ENCODE measurements around the gene FRMD8. TPM values are rescaled to one million over a fixed set of nuclear protein-coding genes. Genes with fewer than 3 reads are reported as not detected.
"Not testable (repeated sequence)": the region's sequence is repeated elsewhere in the genome, so short reads cannot be mapped to it uniquely, and the experiment has no call there.

FRMD8 gene
- total RNA-seq, 2 donors from 2014 or later: 27.4 to 29.6 TPM

GRCh38 chr11:65448418-65449105, 62.1 kb downstream of the FRMD8 start:
- no peaks in the 10 kb centered on the region for H3K27me3 Mint-ChIP-seq (ENCODE audit: insufficient read depth)
- Histone ChIP-seq H3K4me1 (ENCODE audit: control insufficient read depth, insufficient read depth, low read length) (no peaks in the 10 kb centered on the region), H3K4me3 (ENCODE audit: low read length) (no peak overlapping the region), H3K9me3 (ENCODE audit: control insufficient read depth, low read length) (no peaks in the 10 kb centered on the region), H3K36me3 (ENCODE audit: control insufficient read depth, insufficient read depth, low read length) (peaks cover 18% of the 10 kb centered on the region), H3K27me3 (ENCODE audit: control insufficient read depth, insufficient read depth, low read length, poor library complexity, severe bottlenecking) (no peaks in the 10 kb centered on the region), H3K27ac (ENCODE audit: low read depth, low read length) (peak overlapping the region; percentile 16), H3K9ac (ENCODE audit: extremely low read depth, low read length, poor library complexity, severe bottlenecking) (no peak overlapping the region)
- WGBS, 2 experiments (ENCODE audit: insufficient coverage in 1 of 2, insufficient read length in 1 of 2): 60 to 76% methylated on average over 1 to 3 of the region's 3 CpGs
- no peak overlapping the region for H3K4me3 Mint-ChIP-seq
- H3K36me3 Mint-ChIP-seq (ENCODE audit: low read depth): peaks cover 32% of the 10 kb centered on the region
- H3K4me1 Mint-ChIP-seq: peaks cover 5% of the 10 kb centered on the region
- TF ChIP-seq CTCF (conservative IDR thresholded peaks at IDR 0.05): no peak
- peaks cover 31% of the 10 kb centered on the region for H3K9me3 Mint-ChIP-seq
- peak overlapping the region; percentile 41 for H3K27ac Mint-ChIP-seq
- peak; percentile 85 for DNase-seq

- H3K27me3 ChIP-seq (ENCODE audit: control insufficient read depth, insufficient read depth, low read length, poor library complexity, severe bottlenecking); H3K4me1 Mint-ChIP-seq; H3K4me1 ChIP-seq (ENCODE audit: control insufficient read depth, insufficient read depth, low read length); H3K27ac ChIP-seq (ENCODE audit: low read depth, low read length); H3K9ac ChIP-seq (ENCODE audit: extremely low read depth, low read length, poor library complexity, severe bottlenecking); H3K4me3 ChIP-seq (ENCODE audit: low read length); H3K4me3 Mint-ChIP-seq; H3K9me3 ChIP-seq (ENCODE audit: control insufficient read depth, low read length); H3K27ac Mint-ChIP-seq; H3K36me3 ChIP-seq (ENCODE audit: control insufficient read depth, insufficient read depth, low read length); DNase-seq: not testable (repeated sequence)
- Mint-ChIP-seq H3K27me3 (ENCODE audit: insufficient read depth) (peaks cover 24% of the 10 kb centered on the region), H3K36me3 (ENCODE audit: low read depth) (peaks cover 17% of the 10 kb centered on the region), H3K9me3 (peaks cover 31% of the 10 kb centered on the region)
- 93% methylated on average over 16 of the region's 30 CpGs; no CpG with 5 or more reads in 1 of the 2 experiments for WGBS, 2 experiments (ENCODE audit: insufficient coverage in 1 of 2, insufficient read length in 1 of 2)
Measured at GRCh38 chr11:65451301-65451700, 64.9 kb downstream of the FRMD8 start.

- not testable (repeated sequence) for H3K27ac Mint-ChIP-seq; H3K9me3 ChIP-seq (ENCODE audit: control insufficient read depth, low read length); H3K9ac ChIP-seq (ENCODE audit: extremely low read depth, low read length, poor library complexity, severe bottlenecking); H3K4me3 ChIP-seq (ENCODE audit: low read length); DNase-seq; H3K4me1 ChIP-seq (ENCODE audit: control insufficient read depth, insufficient read depth, low read length); H3K36me3 ChIP-seq (ENCODE audit: control insufficient read depth, insufficient read depth, low read length); H3K27me3 ChIP-seq (ENCODE audit: control insufficient read depth, insufficient read depth, low read length, poor library complexity, severe bottlenecking); H3K36me3 Mint-ChIP-seq (ENCODE audit: low read depth); H3K4me1 Mint-ChIP-seq; H3K27ac ChIP-seq (ENCODE audit: low read depth, low read length); H3K4me3 Mint-ChIP-seq
- Mint-ChIP-seq H3K9me3 (peaks cover 31% of the 10 kb centered on the region), H3K27me3 (ENCODE audit: insufficient read depth) (peaks cover 34% of the 10 kb centered on the region)
- 92% methylated on average over 1 of the region's 3 CpGs; no CpG with 5 or more reads in 1 of the 2 experiments for WGBS, 2 experiments (ENCODE audit: insufficient coverage in 1 of 2, insufficient read length in 1 of 2)
Measured at GRCh38 chr11:65452259-65452658, 65.8 kb downstream of the FRMD8 start.

- Mint-ChIP-seq H3K4me3 (no peak overlapping the region), H3K4me1 (peaks cover 4% of the 10 kb centered on the region), H3K9me3 (peaks cover 31% of the 10 kb centered on the region), H3K36me3 (ENCODE audit: low read depth) (peaks cover 7% of the 10 kb centered on the region), H3K27me3 (ENCODE audit: insufficient read depth) (peaks cover 41% of the 10 kb centered on the region), H3K27ac (no peak overlapping the region)
- Histone ChIP-seq H3K9me3 (ENCODE audit: control insufficient read depth, low read length) (no peaks in the 10 kb centered on the region), H3K4me3 (ENCODE audit: low read length) (no peak overlapping the region), H3K36me3 (ENCODE audit: control insufficient read depth, insufficient read depth, low read length) (no peaks in the 10 kb centered on the region), H3K27me3 (ENCODE audit: control insufficient read depth, insufficient read depth, low read length, poor library complexity, severe bottlenecking) (no peaks in the 10 kb centered on the region), H3K9ac (ENCODE audit: extremely low read depth, low read length, poor library complexity, severe bottlenecking) (no peak overlapping the region), H3K27ac (ENCODE audit: low read depth, low read length) (no peak overlapping the region), H3K4me1 (ENCODE audit: control insufficient read depth, insufficient read depth, low read length) (no peaks in the 10 kb centered on the region)
- WGBS, 2 experiments (ENCODE audit: insufficient coverage in 1 of 2, insufficient read length in 1 of 2): 93 to 97% methylated on average over 4 to 7 of the region's 8 CpGs
- no peak for TF ChIP-seq CTCF (conservative IDR thresholded peaks at IDR 0.05)
- DNase-seq: no peak
Measured at GRCh38 chr11:65452806-65453490, 66.5 kb downstream of the FRMD8 start.

Data from endodermal cell (in vitro differentiated cells).